Nucleus accumbens (tissue), 56 donors: ENCODE results near the gene SLC25A20.
A peak's percentile ranks its signal among the peaks of the same experiment; 100 is the strongest.
"Not testable (repeated sequence)": the region's sequence is repeated elsewhere in the genome, so short reads cannot be mapped to it uniquely, and the experiment has no call there.

Experiments used
- DNase-seq, 56 donors: peaks; one replicate each; lab custom pipeline; 2025; lab: John Stamatoyannopoulos, UW

The SLC25A20 gene

DNA sequence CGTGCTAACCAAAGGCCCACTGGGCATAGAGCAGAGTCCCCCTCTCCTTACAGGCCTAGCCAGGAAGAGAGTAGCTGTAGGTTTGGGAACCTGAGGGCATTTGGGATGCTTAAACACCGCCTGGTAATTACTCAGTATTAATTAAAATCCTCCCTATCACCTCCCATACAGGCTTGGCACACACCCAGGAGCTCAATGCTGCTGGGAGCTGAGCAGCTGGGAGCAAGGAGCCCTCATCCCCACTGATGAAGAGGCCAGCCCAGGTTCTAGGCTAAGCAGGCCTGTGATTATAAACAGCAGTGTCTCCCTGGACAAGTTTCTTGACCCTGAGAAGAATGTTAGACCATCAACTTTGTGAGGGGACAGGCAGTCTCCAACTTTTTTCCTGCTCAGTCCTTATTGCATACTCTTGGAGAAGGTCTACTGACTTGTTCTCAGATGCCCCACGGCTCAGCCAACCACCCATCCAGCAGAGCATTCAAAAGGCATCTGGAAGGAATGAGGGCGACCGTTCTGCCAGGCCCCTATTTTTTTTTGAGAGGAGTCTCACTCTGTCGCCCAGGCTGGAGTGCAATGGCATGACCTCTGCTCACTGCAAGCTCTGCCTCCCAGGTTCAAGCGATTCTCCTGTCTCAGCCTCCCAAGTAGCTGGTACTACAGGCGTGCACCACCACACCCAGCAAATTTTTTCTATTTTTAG is 49.7 kb downstream of the SLC25A20 start:
- DNase-seq = peak in 1 of 56 donors; percentile 20

DNA sequence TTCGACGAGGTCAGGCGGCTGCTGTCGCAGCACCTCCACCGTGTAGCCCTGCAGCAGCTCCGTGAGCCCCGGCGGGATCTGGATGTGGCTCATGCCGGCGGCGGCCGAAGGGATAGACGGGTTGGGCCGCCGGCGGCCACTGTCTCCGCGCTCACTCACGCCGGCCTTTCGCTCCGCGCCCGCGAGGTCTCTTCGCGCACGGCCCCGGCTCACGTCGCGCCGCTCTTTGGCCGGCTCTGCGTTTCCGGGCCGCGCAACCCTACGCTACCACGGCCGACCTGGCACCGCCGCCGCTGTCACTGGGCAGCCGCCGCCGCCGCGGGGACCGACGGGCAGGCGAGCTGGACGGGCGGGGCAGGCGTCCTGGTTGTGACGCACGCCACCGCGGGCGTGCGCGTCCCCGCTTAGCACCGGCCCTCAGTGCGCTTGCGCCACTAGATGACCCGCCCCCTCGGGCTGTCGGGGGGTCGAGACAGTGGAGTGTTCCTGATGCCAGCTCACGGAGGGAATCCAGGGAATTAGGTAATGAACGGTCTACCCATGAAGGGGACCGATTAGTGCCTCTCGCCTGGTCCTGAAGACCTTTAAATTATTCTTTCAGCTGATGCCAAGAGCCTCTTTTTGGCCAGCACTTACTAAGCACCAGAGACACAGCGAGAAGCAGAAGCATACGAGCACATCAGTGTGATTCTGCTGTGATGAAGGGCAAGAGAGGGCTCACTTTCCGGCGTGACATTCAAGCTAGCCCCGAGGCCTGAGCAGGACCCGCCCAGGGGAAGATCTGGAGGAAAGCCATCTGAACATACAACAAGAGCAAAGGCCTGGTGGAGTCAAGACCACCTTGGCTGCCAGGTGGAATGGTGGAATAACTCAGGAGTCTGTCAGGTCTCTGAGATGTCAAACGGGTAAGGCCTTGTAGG is 50.9 kb downstream of the SLC25A20 start, which contains the start of gene PRKAR2A:
PRKAR2A (minus strand) TSS at position 371 of the 920 bp plus-strand sequence; CDS start at position 93, 278 bp downstream.
- DNase-seq = peak in 55 of 56 donors; percentile 30 to 92 (median 82)

DNA sequence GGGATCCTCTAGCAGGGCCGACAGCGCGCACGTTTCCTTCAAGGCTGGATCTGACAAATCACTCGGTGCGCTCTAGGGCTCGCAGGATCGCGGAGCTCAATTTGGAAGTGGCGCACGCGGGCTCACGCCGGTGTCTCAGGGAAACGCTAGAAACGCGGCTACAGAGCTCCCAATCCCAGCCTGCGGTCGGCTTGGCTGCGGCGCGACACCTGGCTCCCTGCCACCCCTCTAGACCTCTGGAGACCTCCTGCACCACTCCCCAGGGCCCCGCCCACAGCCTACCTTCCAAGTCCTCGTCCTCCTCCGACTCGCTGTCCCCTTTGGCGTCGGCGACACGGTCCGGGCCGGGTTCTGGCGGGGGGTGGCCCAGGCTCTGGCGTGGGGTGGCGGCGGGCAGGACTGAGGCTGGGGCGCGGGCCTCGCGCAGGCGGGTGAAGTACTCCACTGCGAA is 51.6 kb downstream of the SLC25A20 start:
- DNase-seq = peak in 51 of 56 donors; percentile 21 to 79 (median 62)

DNA sequence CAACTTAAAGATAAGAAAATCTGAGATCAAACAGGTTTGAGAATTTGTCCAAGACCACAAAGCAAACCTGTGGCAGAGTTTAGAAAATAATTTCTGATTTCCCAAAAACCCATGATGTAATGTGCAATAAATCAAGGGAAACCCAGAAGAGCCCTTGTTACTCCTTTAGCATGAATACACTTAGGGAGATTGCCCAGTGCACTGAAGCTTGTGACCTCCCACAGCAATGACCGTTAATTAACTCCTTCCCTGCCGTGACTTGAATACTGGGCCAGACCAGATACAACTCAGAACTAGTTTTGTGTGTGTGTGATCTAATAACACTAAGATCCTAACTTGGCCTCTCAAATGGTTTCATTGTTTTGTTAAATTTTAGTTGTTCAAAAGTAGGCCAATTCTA is 53.5 kb downstream of the SLC25A20 start:
- no peak for DNase-seq

DNA sequence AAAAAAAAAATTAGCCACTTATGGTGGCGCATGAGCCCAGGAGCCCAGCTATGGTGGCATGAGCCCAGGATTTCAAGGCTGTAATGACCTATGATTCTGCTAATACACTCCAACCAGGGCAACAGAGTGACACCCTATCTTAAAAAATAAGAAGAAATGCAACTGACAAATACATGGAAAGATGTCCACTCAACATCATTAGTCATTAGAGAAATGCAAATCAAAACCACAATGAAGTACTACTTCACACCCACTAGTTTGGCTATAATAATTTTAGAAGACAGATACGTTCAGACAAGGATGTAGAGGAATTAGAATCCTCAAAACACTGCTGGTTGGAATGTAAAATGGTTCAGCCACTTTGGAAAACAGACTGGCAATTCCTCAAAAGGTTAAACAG is 61.5 kb downstream of the SLC25A20 start:
- DNase-seq = no peak

DNA sequence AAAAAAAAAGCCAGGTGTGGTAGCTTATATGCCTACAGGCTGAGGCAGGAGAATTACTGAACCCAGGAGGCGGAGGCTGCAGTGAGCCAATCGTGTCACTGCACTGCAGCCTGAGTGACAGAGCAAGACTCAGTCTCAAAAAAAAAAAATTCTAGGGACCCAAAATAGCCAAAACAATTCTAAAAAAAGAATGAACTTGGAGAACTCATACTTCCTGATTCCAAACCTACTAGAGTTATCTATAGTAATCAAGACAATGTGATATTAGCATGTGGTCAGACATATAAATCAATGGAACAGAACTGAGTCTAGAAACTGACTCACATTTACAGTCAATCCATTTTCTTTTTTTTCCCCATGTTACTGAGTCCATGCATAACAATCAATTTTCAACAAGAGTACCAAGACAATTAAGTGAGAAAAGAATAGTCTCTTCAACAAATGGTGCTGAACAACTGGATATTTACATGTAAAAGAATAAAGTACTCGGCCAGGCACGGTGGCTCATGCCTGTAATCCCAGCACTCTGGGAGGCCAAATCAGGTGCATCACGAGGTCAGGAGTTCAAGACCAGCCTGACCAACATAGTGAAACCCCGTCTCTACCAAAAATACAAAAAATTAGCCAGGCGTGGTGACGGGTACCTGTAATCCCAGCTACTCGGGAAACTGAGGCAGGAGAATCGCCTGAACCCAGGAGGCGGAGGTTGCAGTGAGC is 62.9 kb downstream of the SLC25A20 start:
- DNase-seq = no peak

DNA sequence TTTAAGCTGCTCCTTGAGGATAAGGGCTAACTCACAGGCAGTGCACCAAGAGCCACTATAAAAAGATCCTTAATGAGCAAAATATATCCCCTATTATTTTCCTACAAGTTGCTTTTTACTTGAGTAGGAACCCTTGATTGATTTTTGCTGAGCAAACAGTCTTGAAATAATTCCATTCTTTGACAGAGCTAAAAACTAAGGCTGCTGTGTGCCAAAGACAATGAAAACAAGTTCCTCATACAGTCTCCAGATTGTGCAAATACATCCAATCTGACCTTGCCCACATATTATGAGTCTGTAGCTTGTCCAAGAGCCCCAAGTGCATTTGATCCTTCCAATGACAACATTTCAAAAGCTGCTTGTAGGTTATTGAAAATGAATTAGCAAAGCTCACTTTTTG is 66.0 kb downstream of the SLC25A20 start:
- no peak for DNase-seq

DNA sequence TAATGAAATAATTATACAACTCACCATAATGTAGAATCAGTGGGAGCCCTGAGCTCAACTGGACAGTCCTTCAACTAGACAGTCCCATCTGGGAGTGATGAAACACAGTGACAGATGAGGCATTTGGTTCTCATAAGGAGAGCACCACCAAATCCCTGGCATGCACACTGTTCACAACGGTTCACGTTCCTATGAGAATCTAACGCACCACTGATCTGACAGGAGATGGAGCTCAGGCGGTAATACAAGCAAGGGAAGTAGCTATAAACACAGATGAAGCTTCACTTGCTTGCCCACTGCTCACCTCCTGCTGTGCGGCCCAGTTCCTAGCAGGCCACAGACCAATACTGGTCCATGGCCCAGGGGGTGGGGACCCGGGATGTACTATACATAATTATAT is 68.0 kb downstream of the SLC25A20 start:
- DNase-seq = no peak

DNA sequence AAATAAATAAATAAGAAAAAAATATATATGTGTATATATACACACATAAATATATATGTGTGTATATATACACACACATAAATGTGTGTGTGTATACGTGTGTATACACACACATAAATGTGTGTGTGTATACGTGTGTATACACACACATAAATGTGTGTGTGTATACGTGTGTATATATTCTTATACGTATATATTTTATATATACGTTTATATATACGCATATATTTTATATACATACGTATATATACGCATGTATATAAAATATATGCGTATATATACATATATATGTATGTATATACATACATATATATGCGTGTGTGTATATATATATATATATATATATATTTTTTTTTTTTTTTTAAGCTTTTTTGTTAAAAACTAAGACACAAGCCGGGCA is 69.2 kb downstream of the SLC25A20 start:
- not testable (repeated sequence) for DNase-seq

DNA sequence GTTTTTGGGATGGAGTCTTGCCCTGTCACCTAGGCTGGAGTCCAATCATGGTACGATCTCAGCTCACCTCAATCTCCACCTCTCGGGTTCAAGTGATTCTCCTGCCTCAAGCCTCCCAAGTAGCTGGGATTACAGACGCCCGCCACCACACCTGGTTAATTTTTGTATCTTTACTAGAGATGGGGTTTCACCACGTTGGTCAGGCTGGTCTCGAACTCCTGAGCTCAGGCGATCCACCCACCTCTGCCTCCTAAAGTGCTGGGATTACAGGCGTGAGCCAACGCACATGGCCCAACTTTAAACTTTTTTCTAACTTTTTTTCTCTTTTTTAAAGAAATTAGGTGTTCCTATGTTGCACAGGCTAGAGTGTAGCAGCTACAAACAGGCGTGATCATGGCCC is 70.8 kb downstream of the SLC25A20 start:
- DNase-seq = not testable (repeated sequence)

DNA sequence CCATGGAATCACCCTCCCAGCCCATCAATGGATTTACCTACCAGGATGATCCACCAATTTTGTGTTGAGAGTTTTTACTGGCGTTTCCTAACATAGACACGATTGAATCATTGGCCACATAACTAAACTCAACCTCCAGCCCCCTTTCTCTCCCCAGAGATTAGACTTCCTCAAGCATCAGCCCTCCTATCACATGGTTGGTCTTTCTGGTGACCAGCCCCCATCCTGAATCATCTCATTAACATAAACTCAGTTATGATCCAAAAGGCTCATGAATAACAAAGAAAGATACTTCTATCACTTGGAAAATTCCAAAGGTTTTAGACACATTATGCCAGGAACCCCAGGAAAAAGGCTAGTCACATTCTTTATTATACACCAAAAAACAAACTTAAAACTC is 72.2 kb downstream of the SLC25A20 start:
- DNase-seq = no peak

DNA sequence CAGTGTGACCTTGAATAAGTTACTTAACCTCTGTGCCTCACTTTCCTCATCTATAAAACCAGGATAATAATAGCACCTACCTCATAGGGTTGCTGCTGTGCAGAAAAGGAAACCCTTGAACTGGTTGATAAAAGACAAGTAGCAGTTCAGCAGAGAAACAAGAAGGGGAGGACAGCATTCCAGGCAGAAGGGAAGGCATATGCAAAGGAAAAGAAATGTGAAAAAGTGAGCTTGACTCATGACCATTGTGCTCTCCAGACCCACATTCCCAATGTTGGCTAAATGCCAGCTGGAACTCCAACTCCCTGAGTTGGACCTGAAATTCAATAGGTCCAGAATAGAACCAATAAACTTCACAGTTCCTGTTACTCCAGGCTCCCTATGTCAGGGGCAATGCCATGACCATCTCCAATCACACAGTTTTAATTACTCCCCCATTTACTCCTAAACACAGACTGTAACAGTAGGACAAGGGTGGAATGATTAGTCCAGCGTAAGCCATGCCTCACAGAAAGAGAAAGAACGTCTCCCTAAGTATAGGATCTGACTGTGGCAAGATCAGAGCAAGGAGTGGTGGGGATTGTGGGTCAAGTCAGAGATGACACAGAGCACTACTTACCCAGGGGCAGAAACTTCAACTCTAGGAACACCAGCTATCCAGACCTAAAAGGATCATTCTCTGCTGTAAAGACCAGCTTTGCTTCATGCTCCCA is 77.9 kb downstream of the SLC25A20 start:
- peak in 2 of 56 donors; percentile 8 to 29 for DNase-seq

DNA sequence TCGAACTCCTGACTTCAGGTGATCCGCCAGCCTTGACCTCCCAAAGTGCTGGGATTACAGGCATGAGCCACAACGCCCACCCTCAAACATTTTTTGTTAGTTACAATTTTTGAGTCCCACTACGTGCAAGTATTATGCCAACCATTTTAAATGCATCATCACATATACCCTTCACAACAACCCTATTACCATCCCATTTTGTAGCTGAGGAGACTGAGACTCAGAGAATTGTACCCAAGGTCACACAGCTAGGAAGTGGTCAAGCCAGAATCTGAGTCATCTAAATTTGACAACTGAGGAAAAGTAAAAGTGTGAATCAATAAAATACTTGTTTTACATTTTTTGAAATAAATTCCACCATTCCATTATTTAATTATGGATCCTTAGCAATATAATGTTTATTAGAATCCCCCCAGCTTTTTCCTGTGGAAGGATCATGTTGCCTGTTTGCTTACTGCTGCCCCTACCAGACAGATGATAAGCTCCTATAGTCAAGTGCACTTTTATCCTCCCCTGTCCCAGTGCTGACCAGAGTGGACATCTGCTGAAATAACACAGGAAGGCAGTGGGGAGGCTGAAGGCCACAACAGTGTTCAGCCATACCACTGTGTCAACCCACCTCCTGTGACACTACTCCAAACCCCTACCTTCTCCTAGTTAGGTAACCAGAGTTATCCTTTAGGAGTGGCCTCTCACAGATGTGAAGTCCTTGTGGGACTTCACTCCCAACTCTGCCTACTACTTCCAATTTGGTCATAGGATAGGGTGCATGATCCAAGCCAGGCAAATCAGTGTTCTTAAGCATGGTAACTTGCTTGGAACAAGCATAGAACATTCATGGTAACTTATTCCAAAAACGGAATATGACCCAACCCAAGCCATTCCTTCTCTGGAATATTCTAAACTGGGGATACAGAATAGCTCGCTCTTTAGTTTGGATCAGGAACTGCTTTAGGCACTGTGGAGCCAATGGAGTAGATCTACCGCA is 79.2 kb downstream of the SLC25A20 start:
- no peak for DNase-seq

DNA sequence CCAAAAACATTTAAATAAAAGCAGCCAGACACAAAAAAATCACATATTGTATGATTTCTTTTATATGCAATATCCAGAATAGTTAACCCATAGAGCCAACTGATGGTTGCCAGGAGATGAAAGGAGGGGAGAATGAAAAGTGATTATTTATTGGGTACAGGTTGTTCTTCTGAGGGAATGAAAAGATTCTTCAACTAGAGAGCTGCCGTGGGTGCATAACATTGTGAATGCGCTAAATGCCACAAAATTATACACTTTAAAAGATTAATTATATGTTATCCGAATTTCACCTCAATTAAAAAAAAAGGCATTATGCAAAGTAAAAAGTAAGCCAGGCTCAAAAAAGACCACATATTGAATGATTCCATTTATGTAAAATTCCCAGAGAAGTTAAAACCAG is 87.2 kb downstream of the SLC25A20 start:
- peak in 2 of 56 donors; percentile 15 to 25 for DNase-seq
